ENCODE results near the gene PFDN2.

The PFDN2 gene, protein sequence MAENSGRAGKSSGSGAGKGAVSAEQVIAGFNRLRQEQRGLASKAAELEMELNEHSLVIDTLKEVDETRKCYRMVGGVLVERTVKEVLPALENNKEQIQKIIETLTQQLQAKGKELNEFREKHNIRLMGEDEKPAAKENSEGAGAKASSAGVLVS

DNA sequence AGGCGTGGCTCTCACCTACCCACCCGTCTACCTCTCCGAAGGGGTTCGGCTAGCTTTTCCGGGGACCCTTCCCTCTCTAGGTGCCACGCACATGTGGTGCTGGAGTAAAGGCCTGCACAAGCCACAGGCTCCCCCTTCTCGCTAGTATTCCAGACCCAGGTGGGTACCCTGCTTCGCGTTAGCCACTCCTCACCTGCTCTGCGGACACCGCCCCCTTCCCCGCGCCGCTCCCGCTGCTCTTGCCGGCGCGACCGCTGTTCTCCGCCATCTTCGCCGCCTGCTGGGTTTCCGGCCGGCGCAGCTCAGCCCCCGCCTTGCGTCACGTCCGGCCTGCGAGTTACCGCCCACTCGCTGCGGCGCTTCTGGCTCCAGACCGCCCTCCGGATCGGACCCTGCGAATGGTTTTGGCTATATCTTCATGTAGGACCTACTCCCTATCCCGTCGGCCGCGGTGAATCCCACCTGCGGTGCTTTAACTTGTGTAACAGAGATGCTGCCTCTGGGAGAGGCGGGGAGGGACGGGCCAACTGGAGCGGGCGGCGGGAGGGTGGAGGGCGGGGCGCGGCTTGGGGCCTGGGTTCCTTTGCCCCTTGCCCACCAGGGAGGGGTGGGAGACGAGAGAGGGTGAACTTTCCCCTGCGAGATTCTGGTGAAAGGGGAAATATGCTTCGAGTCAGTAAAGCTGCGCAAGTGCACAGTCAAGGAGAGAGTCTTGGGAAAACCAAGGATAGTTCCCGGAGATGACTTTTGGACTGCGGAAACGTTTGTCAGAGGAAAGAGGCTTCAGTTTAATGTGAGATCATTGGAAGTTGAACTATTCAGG lies at the start of gene PFDN2, which contains the start of gene NIT1:
Gene PFDN2, minus strand, starts transcription at position 279 of the 823 bp plus-strand sequence. Its CDS starts 11 bp downstream, at position 268.
Gene NIT1, plus strand, starts transcription at position 347 of the 823 bp plus-strand sequence. Its CDS starts 72 bp downstream, at position 419.
- H3K27ac ChIP-seq = peak within 1 kb of the TSS; percentile 96
- ChIA-PET POLR2A (ENCODE audit: low non-redundant PET) (interaction anchor here (0.6 kb wide), 1 partner anchor 12 kb away, joined by 7 read pairs; no protein-coding TSS in a partner anchor), CTCF (no interaction called here)
- TF ChIP-seq, protein P1, sequence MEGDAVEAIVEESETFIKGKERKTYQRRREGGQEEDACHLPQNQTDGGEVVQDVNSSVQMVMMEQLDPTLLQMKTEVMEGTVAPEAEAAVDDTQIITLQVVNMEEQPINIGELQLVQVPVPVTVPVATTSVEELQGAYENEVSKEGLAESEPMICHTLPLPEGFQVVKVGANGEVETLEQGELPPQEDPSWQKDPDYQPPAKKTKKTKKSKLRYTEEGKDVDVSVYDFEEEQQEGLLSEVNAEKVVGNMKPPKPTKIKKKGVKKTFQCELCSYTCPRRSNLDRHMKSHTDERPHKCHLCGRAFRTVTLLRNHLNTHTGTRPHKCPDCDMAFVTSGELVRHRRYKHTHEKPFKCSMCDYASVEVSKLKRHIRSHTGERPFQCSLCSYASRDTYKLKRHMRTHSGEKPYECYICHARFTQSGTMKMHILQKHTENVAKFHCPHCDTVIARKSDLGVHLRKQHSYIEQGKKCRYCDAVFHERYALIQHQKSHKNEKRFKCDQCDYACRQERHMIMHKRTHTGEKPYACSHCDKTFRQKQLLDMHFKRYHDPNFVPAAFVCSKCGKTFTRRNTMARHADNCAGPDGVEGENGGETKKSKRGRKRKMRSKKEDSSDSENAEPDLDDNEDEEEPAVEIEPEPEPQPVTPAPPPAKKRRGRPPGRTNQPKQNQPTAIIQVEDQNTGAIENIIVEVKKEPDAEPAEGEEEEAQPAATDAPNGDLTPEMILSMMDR (conservative IDR thresholded peaks at IDR 0.05; ENCODE audit: low read depth) = no peak
- peak; percentile 80 for DNase-seq (ENCODE audit: low spot score)

DNA sequence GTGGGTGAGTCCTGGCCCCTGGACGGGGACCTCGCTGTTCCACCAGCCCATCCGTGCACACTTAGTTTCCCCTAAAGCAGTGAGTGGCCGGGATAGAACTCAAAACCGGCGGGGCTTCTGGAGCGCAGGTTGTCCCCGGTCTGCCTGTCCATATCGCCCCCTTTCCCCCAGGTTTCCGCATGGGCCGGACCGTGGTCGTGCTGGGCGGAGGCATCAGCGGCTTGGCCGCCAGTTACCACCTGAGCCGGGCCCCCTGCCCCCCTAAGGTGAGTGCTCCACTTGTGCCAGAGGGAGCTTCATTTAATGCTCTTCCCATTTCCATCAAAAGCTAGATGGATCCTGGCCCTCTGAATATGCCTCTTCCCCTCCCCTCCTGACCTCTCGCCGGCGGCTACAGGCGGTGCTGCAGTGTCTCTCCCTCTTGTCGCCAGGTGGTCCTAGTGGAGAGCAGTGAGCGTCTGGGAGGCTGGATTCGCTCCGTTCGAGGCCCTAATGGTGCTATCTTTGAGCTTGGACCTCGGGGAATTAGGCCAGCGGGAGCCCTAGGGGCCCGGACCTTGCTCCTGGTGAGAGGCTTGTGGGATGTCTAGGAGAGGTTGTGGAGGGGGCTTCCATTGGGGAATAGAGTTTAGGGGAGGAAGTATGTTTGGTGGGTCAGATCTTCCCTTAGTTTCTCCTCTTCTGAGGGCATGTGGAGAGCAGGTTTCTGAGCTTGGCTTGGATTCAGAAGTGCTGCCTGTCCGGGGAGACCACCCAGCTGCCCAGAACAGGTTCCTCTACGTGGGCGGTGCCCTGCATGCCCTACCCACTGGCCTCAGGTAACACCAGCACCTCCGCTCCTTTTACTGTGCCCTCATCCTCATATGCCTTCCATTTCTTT lies 49.1 kb upstream of the PFDN2 start:
- TF ChIP-seq, protein P1 (conservative IDR thresholded peaks at IDR 0.05; ENCODE audit: low read depth) = no peak
- ChIA-PET CTCF (no interaction called here), POLR2A (ENCODE audit: low non-redundant PET) (no interaction called here)
- DNase-seq (ENCODE audit: low spot score) = no peak
- peak overlapping the region; percentile 84 for H3K27ac ChIP-seq

DNA sequence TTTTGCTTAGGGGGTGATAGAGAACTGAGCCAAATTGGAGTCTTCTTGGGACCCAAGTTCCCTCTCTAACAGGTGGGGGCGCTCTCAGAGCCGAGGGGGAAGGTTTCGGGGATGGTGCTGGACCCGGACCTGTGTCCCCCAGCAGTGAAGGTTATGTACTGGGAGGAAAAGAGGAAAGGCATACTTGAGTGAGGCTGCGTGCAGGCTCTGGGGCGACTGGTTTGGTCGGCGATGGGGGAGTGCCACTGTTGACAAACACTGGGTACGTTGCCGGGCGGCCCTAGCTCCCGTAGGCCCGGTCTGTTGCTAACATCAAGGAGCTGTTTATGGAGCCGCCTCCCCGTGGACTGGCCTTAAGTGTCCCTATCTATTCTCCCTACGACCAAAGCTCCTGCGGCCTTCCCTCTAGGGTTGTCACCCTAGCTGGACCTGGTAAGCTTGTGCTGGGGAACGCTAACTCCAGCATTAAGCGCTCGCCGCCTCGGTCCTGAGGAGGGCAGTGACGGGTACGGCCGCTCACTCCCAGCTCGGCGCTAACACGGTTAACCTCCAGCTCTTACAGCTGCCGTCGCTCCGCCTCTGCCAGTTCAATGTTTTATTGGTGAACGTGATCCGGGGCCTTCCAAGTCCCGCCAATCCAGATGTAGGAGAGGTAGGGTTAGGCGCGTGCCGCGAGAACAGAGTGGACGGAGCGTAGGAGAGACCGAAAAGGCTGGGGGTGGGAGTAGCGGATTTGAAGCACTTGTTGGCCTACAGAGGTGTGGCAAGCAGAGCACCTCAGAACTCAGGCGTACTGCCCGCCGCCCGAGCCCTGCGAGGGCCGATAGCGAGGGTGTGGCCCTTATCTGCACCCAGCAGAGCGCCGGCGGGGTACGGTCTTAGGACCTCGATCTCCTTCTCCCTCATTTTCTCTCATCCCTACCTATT lies 48.2 kb upstream of the PFDN2 start, which contains the start of gene PPOX:
Gene PPOX, plus strand, starts transcription at position 685 of the 927 bp plus-strand sequence. CDS start 422 bp downstream, outside the sequence.
- POLR2A ChIA-PET (ENCODE audit: low non-redundant PET) = interaction anchor here (0.6 to 1.3 kb wide), 2 partner anchors 13 to 169 kb away, joined by 3 to 6 read pairs; partner anchors contain the start of gene UFC1
- peak; percentile 94 for DNase-seq (ENCODE audit: low spot score)
- H3K27ac ChIP-seq = peak within 1 kb of the TSS; percentile 84
- CTCF ChIA-PET = interaction anchor here (0.6 kb wide), 2 partner anchors 15 to 28 kb away, joined by 4 read pairs; no protein-coding TSS in a partner anchor
- TF ChIP-seq, protein P1 (conservative IDR thresholded peaks at IDR 0.05; ENCODE audit: low read depth) = peak; percentile 71

DNA sequence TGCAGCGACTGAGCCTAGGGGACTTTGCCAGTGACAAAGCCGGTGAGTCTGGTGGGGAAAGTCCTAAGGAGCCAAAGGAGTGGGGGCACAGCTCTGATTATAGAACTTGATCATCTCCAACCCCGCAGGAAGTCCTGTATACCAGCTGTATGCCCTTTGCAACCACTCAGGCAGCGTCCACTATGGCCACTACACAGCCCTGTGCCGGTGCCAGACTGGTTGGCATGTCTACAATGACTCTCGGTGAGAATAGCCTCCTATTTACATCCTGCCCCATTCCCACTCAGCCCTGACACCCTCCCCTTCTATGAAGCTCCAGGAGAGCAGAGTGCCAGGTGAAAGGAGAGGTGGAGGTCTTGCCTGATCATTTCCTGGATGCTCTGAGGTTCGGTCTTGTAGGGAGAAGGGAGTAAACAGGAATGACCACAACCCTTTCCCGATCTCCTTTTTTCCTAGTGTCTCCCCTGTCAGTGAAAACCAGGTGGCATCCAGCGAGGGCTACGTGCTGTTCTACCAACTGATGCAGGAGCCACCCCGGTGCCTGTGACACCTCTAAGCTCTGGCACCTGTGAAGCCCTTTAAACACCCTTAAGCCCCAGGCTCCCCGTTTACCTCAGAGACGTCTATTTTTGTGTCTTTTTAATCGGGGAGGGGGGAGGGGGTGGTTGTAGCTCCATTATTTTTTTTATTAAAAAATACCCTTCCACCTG lies 47.2 kb upstream of the PFDN2 start:
- POLR2A ChIA-PET (ENCODE audit: low non-redundant PET) = interaction anchor here (0.6 to 1.3 kb wide), 2 partner anchors 12 to 168 kb away, joined by 3 to 6 read pairs; partner anchors contain the start of gene UFC1
- TF ChIP-seq, protein P1 (conservative IDR thresholded peaks at IDR 0.05; ENCODE audit: low read depth) = no peak
- DNase-seq (ENCODE audit: low spot score) = no peak
- peak overlapping the region; percentile 84 for H3K27ac ChIP-seq
- CTCF ChIA-PET = no interaction called here

DNA sequence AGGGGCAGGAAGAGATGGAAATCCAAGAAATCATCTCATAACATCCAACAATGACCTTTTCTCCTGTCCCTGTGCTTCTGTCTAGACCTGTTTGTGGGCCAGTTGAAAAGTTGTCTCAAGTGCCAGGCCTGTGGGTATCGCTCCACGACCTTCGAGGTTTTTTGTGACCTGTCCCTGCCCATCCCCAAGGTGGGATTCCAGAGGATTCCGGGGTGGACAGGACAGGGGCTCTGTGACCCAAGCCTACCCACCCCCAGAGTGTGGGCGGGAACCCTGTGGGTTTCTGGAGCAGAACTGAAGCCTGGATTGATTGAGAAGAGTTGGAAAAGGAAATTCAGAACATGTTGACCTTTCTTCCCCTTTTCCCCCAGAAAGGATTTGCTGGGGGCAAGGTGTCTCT lies 46.0 kb upstream of the PFDN2 start:
- ChIA-PET CTCF (no interaction called here), POLR2A (ENCODE audit: low non-redundant PET) (no interaction called here)
- TF ChIP-seq, protein P1 (conservative IDR thresholded peaks at IDR 0.05; ENCODE audit: low read depth) = no peak
- no peak for DNase-seq (ENCODE audit: low spot score)
- no peak overlapping the region for H3K27ac ChIP-seq
